MM.1S (cell line): Measurements from ENCODE around the gene NTPCR.

Experiments
- EZH2phosphoT487 ChIP-seq: fragments of 300-600 bp; sonication (generic); IDR thresholded peaks from 2 replicates; pipeline ENCODE4 v1.6.1; 2018; ENCODE audit warnings: antibody characterized with exemption, low read length
- TF ChIP-seq, protein P1 (sequence below): fragments of 300-600 bp; sonication (generic); IDR thresholded peaks from 2 replicates; pipeline ENCODE4 v1.5.1; 2016; ENCODE audit warnings: antibody characterized with exemption, low read length, mixed read lengths

DNA sequence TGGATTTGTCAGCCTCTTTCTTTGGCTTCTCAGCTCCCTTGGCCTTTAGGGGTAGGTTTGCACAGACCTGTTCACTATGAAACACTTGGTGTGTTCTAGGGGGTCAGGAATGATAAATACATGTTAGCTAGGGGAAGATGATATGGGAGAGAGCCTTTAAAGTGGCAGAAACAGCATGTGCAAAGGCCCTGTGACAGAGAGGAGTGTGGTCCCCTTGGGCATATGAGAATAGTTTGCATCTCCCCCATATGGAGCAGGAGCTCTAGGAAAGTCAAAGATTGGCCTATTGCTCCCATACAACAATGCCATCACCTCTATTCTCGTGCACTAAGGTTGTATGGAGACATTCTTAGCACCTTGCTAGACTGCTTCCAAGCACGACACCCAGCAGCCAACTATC, 10.7 kb upstream of the NTPCR start:
- TF ChIP-seq, protein P1, sequence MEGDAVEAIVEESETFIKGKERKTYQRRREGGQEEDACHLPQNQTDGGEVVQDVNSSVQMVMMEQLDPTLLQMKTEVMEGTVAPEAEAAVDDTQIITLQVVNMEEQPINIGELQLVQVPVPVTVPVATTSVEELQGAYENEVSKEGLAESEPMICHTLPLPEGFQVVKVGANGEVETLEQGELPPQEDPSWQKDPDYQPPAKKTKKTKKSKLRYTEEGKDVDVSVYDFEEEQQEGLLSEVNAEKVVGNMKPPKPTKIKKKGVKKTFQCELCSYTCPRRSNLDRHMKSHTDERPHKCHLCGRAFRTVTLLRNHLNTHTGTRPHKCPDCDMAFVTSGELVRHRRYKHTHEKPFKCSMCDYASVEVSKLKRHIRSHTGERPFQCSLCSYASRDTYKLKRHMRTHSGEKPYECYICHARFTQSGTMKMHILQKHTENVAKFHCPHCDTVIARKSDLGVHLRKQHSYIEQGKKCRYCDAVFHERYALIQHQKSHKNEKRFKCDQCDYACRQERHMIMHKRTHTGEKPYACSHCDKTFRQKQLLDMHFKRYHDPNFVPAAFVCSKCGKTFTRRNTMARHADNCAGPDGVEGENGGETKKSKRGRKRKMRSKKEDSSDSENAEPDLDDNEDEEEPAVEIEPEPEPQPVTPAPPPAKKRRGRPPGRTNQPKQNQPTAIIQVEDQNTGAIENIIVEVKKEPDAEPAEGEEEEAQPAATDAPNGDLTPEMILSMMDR: no peak
- TF ChIP-seq EZH2phosphoT487: no peak
